Activated naive CD4-positive, alpha-beta T cell treated with anti-CD3 and anti-CD28 coated beads, Interleukin-2, amount 50 U/mL, for 24 hours (primary cell): Measurements from ENCODE around the gene CD24.

Experiments
- H3K27ac Mint-ChIP-seq: one replicate; pipeline ENCODE4 v1.8.0; 2021; ENCODE audit warnings: mild to moderate bottlenecking, mixed read lengths
- H3K27me3 Mint-ChIP-seq: one replicate; pipeline ENCODE4 v1.8.0; 2021; ENCODE audit warnings: mixed read lengths
- H3K36me3 Mint-ChIP-seq: one replicate; pipeline ENCODE4 v1.8.0; 2021; ENCODE audit warnings: mixed read lengths
- H3K4me1 Mint-ChIP-seq: one replicate; pipeline ENCODE4 v1.8.0; 2021; ENCODE audit warnings: mixed read lengths
- H3K4me3 Mint-ChIP-seq: one replicate; pipeline ENCODE4 v1.8.0; 2021; ENCODE audit warnings: mild to moderate bottlenecking, mixed read lengths
- H3K9me3 Mint-ChIP-seq: one replicate; pipeline ENCODE4 v1.8.0; 2021; ENCODE audit warnings: mixed read lengths

CD24 gene

DNA sequence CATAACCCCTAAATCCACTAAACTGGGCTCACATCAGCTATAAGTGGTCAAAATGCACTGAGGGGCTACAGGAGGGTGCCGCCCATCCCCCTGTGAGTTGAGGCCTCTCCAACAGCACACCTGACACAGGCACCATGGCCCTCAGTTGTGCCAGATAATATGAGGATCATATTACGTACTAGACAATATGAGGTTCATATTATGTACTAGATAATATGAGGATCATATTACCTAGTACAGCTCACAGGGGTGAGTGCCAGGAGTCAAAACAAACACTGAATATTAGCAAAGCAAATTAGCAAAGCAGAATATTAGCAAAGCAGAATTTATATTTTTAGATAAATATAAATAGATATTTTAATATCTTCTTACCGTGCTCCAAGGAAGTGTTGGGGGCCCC is 35.3 kb downstream of the CD24 start:
- Mint-ChIP-seq H3K4me3 (no peak overlapping the region), H3K27me3 (peaks cover 22% of the 10 kb centered on the region)

DNA sequence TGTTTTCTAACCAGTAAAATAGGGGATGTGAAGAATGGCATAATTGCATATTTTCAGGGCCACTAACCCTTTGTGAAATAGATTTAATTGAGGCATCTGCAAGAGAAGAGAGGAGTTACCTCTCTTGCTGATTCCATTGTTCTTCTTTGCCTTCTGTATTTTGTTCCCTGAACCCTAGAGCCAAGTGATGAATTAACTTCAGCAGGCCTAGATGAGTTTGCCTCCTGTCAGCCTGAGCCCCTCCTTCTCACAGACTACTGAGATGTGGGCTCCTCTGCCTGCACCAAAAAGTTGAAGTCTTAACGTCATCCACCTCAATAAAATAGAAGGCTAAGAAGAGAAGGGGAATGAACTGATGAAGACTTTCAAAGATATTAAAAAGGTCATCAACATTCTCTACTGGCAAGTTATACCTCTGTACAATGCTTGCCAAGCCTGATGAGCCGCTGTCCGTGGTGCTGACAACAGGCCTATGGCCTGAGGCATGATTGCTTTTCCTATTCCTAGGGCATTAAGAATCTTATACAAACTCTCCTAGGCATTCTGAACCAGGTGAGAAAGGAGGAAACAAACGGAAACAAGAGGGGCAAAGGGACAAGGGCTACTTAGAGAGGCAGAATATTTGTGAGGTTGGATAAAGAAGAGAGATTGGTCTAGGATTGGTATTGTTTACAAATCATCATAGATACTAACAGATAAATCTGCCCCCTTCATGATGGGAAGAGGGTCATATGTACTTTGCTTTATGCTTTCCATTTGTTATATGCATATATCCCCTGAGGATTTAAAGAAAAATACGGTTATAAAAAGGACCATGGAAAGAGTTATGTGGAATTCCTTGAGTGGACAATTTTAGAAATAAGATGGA is 46.8 kb downstream of the CD24 start:
- no peaks in the 10 kb centered on the region for H3K36me3 Mint-ChIP-seq
- no peaks in the 10 kb centered on the region for H3K4me1 Mint-ChIP-seq
- H3K4me3 Mint-ChIP-seq: no peak overlapping the region
- no peak overlapping the region for H3K27ac Mint-ChIP-seq
- no peaks in the 10 kb centered on the region for H3K9me3 Mint-ChIP-seq
- H3K27me3 Mint-ChIP-seq: peaks cover 24% of the 10 kb centered on the region

More for the DNA sequence above, 35.3 kb downstream of the CD24 start:
- H3K36me3 Mint-ChIP-seq: no peaks in the 10 kb centered on the region
- no peaks in the 10 kb centered on the region for H3K9me3 Mint-ChIP-seq
- H3K27ac Mint-ChIP-seq: no peak overlapping the region
- H3K4me1 Mint-ChIP-seq: no peaks in the 10 kb centered on the region

DNA sequence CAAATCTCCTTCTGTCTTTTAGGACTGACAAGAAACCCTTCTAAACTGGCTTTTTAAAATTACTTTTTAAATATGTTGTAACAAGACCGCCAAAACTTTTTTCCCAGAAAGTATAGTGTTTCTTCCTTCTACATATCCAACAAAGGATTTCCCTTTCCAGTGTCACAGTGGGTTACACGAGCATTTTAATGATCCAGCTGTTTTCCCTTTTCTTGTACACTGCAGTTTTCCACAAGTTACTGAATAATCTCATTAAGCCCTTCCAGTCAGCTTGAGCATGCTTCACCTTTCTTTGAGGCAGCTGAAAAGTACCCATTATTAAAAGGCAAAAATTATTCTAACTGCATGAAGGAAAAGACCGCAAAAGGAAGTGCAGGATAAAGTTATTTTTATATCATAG is 48.6 kb downstream of the CD24 start:
- H3K27ac Mint-ChIP-seq: no peak overlapping the region
- no peaks in the 10 kb centered on the region for H3K36me3 Mint-ChIP-seq
- no peaks in the 10 kb centered on the region for H3K9me3 Mint-ChIP-seq
- H3K27me3 Mint-ChIP-seq: peaks cover 22% of the 10 kb centered on the region
- no peak overlapping the region for H3K4me3 Mint-ChIP-seq
- no peaks in the 10 kb centered on the region for H3K4me1 Mint-ChIP-seq

DNA sequence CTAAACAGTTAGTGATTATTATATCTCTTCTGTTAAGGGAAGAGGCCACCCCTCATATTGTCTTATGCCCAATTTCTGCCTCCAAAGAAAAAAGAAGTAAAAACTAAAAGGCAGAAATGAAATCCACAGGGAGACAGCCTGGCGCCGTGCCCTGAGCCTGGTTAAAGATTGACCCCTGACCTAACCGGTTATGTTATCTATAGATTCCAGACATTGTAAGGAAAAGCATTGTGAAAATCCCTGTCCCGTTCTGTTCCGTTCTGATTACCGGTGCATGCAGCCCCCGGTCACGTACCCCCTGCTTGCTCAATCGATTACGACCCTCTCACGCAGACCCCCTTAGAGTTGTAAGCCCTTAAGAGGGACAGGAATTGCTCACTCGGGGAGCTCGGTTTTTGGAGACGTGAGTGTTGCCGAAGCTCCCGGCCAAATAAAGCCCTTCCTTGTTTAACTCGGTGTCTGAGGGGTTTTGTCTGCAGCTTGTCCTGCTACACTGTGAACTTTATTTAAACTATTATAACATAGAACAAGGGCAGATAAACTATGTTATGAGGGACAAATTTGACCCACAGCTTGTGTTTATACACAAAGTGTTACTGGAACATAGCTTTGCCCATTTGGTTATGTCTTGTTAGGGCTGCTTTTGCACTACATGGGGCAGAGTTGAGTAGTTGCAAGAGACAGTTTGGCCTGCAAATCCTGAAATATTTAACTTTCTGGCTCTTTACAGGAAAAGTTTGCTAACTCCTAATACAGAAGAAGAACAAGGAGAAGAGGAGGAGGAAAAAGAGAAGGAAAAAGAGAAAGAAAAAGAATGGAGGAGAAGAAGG is 49.6 kb downstream of the CD24 start:
- no peaks in the 10 kb centered on the region for H3K4me1 Mint-ChIP-seq
- H3K4me3 Mint-ChIP-seq: no peak overlapping the region
- H3K27ac Mint-ChIP-seq: no peak overlapping the region
- no peaks in the 10 kb centered on the region for H3K9me3 Mint-ChIP-seq
- H3K36me3 Mint-ChIP-seq: no peaks in the 10 kb centered on the region
- peaks cover 23% of the 10 kb centered on the region for H3K27me3 Mint-ChIP-seq

DNA sequence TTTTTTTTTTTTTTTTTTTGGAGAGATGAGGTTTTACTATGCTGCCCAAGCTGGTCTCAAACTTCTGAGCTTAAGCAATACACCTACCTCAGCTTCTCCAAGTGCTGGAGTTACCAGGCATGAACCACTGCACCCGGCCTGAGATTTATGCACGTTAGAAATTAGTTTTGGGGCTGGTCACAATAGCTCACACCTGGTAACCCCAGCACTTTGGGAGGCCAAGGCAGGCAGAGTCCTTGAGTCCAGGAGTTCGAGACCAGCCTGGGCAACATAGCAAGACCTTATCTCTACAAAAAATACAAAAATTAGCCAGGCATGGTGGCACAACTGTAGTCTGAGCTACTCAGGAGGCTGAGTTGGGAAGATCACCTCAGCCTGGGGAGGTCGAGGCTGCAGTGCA is 51.9 kb downstream of the CD24 start:
- H3K4me3 Mint-ChIP-seq: no peak overlapping the region
- no peaks in the 10 kb centered on the region for H3K4me1 Mint-ChIP-seq
- no peaks in the 10 kb centered on the region for H3K9me3 Mint-ChIP-seq

More for the DNA sequence above, 51.9 kb downstream of the CD24 start:
- no peak overlapping the region for H3K27ac Mint-ChIP-seq
- H3K36me3 Mint-ChIP-seq: no peaks in the 10 kb centered on the region
- peaks cover 26% of the 10 kb centered on the region for H3K27me3 Mint-ChIP-seq
